GM23248 (cell line): ENCODE results near the gene MNX1. TPM values are rescaled to one million over a fixed set of nuclear protein-coding genes. Genes with fewer than 3 reads are reported as not detected.

Experiments
- DNase-seq: peaks from one replicate; pipeline ENCODE4 v3.0.0-alpha.2; 2015
- H2AFZ ChIP-seq: fragments of 200-600 bp; sonication (generic); 2 replicates; pipeline ENCODE4 v1.6.1; 2016; ENCODE audit warnings: antibody characterized with exemption
- H3F3A ChIP-seq: fragments of 200-600 bp; sonication (generic); 2 replicates; pipeline ENCODE4 v1.6.1; 2016; ENCODE audit warnings: mild to moderate bottlenecking, antibody characterized with exemption, mixed run types; ENCODE audit not compliant: insufficient read depth
- H3K27ac ChIP-seq: fragments of 200-600 bp; sonication (generic); 2 replicates; pipeline ENCODE4 v1.5.1; 2016; ENCODE audit warnings: mild to moderate bottlenecking
- H3K27me3 ChIP-seq: fragments of 200-600 bp; sonication (generic); replicated peaks from 2 replicates; pipeline ENCODE4 v1.6.1; 2016; ENCODE audit warnings: mild to moderate bottlenecking; ENCODE audit not compliant: insufficient read depth
- H3K36me3 ChIP-seq: fragments of 200-600 bp; sonication (generic); 2 replicates; pipeline ENCODE4 v1.6.1; 2016; ENCODE audit warnings: low read depth, mild to moderate bottlenecking
- H3K4me1 ChIP-seq: fragments of 200-600 bp; sonication (generic); 2 replicates; pipeline ENCODE4 v1.6.1; 2016; ENCODE audit warnings: mild to moderate bottlenecking; ENCODE audit not compliant: insufficient read depth
- H3K4me2 ChIP-seq: fragments of 200-600 bp; sonication (generic); one replicate; pipeline ENCODE4 v1.6.1; 2016; ENCODE audit warnings: mild to moderate bottlenecking; ENCODE audit not compliant: unreplicated experiment
- H3K4me3 ChIP-seq: fragments of 200-600 bp; sonication (generic); 2 replicates; pipeline ENCODE4 v1.5.1; 2016; ENCODE audit warnings: mild to moderate bottlenecking
- H3K79me2 ChIP-seq: fragments of 200-600 bp; sonication (generic); 2 replicates; pipeline ENCODE4 v1.6.1; 2016; ENCODE audit warnings: mild to moderate bottlenecking; ENCODE audit not compliant: insufficient read depth
- H3K9ac ChIP-seq: fragments of 200-600 bp; sonication (generic); 2 replicates; pipeline ENCODE4 v1.6.1; 2016; ENCODE audit warnings: mild to moderate bottlenecking
- H3K9me2 ChIP-seq: fragments of 200-600 bp; sonication (generic); 2 replicates; pipeline ENCODE4 v1.6.1; 2016; ENCODE audit warnings: mixed run types, mild to moderate bottlenecking, moderate library complexity; ENCODE audit not compliant: insufficient read depth
- H3K9me3 ChIP-seq: fragments of 200-600 bp; sonication (generic); one replicate; pipeline ENCODE4 v1.6.1; 2017; ENCODE audit warnings: low read depth
- H4K20me1 ChIP-seq: fragments of 200-600 bp; sonication (generic); 2 replicates; pipeline ENCODE4 v1.6.0; 2016; ENCODE audit not compliant: insufficient read depth
- EZH2 ChIP-seq: fragments of 200-600 bp; sonication (generic); IDR thresholded peaks from 2 replicates; pipeline ENCODE4 v1.6.1; 2018; ENCODE audit warnings: antibody characterized with exemption, mild to moderate bottlenecking; ENCODE audit not compliant: insufficient read depth, poor library complexity, severe bottlenecking
- EZH2phosphoT487 ChIP-seq: fragments of 200-600 bp; sonication (generic); IDR thresholded peaks from 2 replicates; pipeline ENCODE4 v1.6.1; 2018; ENCODE audit warnings: antibody characterized with exemption, moderate library complexity, mild to moderate bottlenecking, low read depth; ENCODE audit not compliant: insufficient read depth
- WGBS, 2 experiments: methylation state at CpG; one replicate each; pipeline ENCODE4 v1.1.6; 2015 to 2017; ENCODE audit warnings: low lambda C conversion rate in 2 of 2, low coverage in 1 of 2; ENCODE audit errors: missing lambda C conversion rate in 2 of 2; 5-methylcytosine and 5-hydroxymethylcytosine counted together
- in situ Hi-C: fragments of 300-500 bp; cut with MboI; formaldehyde crosslinking; loops from 2 replicates; pipeline ENCODE4 v1.15.0; 2020
- polyA plus RNA-seq: library from polyadenylated mRNA; unstranded; fragments of >200 nt; fragmentation: Nextera tagmentation; extraction: Ambion mirVana; gene quantifications from 2 replicates; pipeline ENCODE4 v1.2.1, GENCODE V29; 2016
- total RNA-seq: library from RNA; depleted of rRNA; stranded (reverse); fragments of >200 nt; shearing (Covaris generic); gene quantifications from 2 replicates; pipeline ENCODE4 v1.2.3, GENCODE V29; 2014

Gene MNX1
- total and polyA plus RNA-seq, 2 experiments from 2014 or later = not detected

DNA sequence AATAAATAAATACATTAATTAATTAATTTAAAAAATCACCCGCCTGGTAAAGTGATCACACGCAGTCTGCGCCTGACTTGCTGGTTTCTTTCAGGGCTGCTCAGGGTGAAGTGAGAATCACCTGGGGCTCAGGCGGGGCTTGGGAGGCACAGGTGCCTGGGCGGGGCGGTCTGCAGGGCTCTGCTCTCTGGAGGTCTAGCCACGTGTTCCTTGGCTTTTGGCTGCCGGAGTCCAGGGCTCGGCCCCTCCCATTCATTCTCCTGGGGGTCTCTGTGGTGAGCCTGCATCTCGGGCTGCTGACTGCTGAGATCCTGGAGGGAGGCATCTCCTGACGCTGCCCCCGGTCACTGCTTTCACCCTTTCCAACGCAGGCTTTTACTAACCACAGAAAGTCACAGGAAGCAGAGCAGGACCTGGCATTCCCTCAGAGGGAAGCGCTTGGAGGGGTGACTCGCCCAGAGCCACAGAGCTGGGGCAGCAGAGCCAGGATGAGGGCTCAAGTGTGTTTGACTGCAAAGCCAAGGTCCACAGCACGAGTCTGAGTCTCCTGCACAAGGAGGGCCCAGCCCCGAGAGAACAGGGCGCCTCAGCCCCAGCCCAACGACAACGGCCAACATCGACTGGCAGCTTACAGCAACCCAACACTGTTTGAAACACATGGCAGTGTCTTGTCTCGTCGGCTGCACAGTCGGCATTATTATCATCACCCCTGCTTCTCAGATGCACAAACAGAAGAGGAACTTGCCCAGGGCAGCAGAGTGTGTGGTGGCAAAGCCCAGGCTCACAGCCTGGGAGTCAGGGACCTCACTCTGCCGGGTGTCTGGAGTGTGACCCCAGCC lies 22.4 kb upstream of the MNX1 start:
- no peaks in the 10 kb centered on the region for H3K9me3 ChIP-seq
- WGBS, 2 experiments = 32 to 33% methylated on average over 25 of the region's 25 CpGs
- H3K79me2 ChIP-seq = no peaks in the 10 kb centered on the region
- H3K9ac ChIP-seq = no peak overlapping the region
- no peak for DNase-seq
- no peaks in the 10 kb centered on the region for H4K20me1 ChIP-seq
- no peak overlapping the region for H3K27ac ChIP-seq
- no peak for TF ChIP-seq EZH2phosphoT487
- no peaks in the 10 kb centered on the region for H3K4me1 ChIP-seq
- no peaks in the 10 kb centered on the region for H3K9me2 ChIP-seq
- H3K4me2 ChIP-seq = no peak overlapping the region
- peaks cover 27% of the 10 kb centered on the region for H3K27me3 ChIP-seq
- no peaks in the 10 kb centered on the region for H3F3A ChIP-seq
- H2AFZ ChIP-seq = no peak overlapping the region
- H3K36me3 ChIP-seq = no peaks in the 10 kb centered on the region
- in situ Hi-C loops = no loop called here
- H3K4me3 ChIP-seq = no peak overlapping the region

DNA sequence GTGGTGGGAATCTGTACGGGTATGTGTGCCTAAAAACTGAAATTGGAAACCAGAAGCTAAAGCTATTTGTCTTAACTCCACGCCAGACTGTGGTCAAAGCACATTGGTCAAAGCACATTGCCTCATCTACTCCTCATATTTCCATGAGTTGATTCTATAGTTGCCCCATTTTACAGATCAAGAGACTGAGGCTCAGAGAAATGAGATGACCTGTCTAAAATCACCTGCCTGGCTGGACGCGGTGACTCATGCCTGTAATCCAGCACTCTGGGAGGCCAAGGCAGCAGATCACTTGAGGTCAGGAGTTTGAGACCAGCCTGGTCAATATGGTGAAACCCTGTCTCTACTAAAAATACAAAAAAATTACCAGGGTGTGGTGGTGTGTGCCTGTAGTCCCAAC lies 21.7 kb upstream of the MNX1 start:
- Histone ChIP-seq H3K9ac (no peak overlapping the region), H3K27ac (no peak overlapping the region), H3K9me2 (no peaks in the 10 kb centered on the region), H3K4me1 (no peaks in the 10 kb centered on the region), H3F3A (no peaks in the 10 kb centered on the region), H3K27me3 (peaks cover 29% of the 10 kb centered on the region), H3K4me2 (no peak overlapping the region), H4K20me1 (no peaks in the 10 kb centered on the region), H3K36me3 (no peaks in the 10 kb centered on the region), H2AFZ (no peak overlapping the region), H3K79me2 (no peaks in the 10 kb centered on the region), H3K4me3 (no peak overlapping the region), H3K9me3 (no peaks in the 10 kb centered on the region)
- WGBS, 2 experiments = 64 to 69% methylated on average over 4 of the region's 4 CpGs
- in situ Hi-C loops = no loop called here
- no peak for DNase-seq
- TF ChIP-seq EZH2 = no peak
- no peak for TF ChIP-seq EZH2phosphoT487

DNA sequence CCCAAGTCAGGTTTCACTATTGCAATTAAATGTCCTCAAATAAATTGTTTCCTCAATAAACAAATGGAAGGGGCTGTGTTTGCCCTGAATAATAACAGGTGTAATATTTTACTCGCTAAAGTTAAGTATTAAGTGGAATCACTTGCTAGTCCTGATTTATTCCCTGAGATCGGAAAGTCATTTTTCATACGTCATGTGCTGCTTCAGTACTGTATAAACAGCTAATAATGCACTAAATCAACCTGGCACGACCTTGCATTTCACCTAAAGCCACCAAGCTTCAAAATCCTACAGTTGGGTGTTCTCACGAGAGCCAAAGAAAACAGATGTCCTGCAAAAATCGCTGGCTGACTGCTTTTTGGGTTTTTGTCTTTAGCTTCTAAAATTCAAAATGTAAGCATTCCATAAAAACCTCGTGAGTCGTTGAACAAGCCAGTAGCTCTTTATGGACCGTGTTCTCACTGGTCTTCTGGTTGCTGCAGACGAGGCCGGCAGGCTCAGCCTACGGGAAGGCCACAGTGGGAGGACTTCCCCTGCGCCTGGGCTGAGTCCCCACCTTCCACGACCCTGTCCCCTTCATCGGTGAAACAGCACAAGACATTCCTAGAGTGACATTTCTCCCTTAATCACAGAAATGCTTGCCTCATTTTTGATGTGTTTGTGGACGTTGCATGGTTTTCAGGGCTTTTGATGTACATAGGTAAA lies 17.9 kb upstream of the MNX1 start:
- no peaks in the 10 kb centered on the region for H3F3A ChIP-seq
- H3K9ac ChIP-seq = no peak overlapping the region
- no peak overlapping the region for H3K4me2 ChIP-seq
- H3K36me3 ChIP-seq = no peaks in the 10 kb centered on the region
- no peaks in the 10 kb centered on the region for H3K79me2 ChIP-seq
- H3K27me3 ChIP-seq = peaks cover 67% of the 10 kb centered on the region
- H3K9me2 ChIP-seq = no peaks in the 10 kb centered on the region
- in situ Hi-C loops = no loop called here
- no peak for DNase-seq
- H3K27ac ChIP-seq = no peak overlapping the region
- no peaks in the 10 kb centered on the region for H3K9me3 ChIP-seq
- no peak for TF ChIP-seq EZH2
- no peak for TF ChIP-seq EZH2phosphoT487
- no peaks in the 10 kb centered on the region for H4K20me1 ChIP-seq
- no peaks in the 10 kb centered on the region for H3K4me1 ChIP-seq
- H3K4me3 ChIP-seq = no peak overlapping the region
- H2AFZ ChIP-seq = no peak overlapping the region
- 36 to 39% methylated on average over 16 of the region's 16 CpGs for WGBS, 2 experiments

DNA sequence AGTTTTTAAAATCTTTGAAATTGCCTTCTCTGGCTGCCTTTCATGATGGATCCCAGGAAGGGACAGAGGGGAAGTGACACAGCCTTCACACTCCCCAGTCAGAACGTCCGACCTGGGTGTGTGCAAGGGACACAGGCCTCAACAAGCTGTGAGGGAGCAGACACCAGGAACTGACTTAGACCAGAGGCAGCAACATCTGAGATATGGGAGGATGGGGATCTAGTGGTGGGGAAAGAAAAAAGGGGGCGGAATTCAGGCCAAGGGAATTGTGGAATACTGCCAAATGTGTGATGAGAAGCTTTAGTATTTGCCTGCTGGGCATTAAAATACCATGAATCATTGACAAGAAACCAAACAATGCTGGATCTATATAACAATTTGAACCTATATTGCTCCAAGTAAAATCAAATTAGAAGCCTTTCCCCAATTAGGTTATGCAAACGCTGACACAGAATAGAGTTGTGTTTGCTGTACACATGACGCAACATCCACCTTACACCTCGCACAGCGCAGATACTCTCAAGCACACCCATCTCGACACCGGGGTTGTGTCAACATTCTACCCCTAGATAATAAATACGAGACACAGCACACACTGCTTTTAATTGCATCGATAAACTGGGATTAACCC lies 17.2 kb upstream of the MNX1 start:
- no peak overlapping the region for H3K4me2 ChIP-seq
- H3F3A ChIP-seq = no peaks in the 10 kb centered on the region
- 73 to 75% methylated on average over 11 of the region's 11 CpGs for WGBS, 2 experiments
- no peaks in the 10 kb centered on the region for H3K4me1 ChIP-seq
- H3K27ac ChIP-seq = no peak overlapping the region
- H3K9me2 ChIP-seq = no peaks in the 10 kb centered on the region
- peaks cover 70% of the 10 kb centered on the region for H3K27me3 ChIP-seq
- in situ Hi-C loops = no loop called here
- H3K4me3 ChIP-seq = no peak overlapping the region
- no peak for TF ChIP-seq EZH2phosphoT487
- no peak for TF ChIP-seq EZH2
- no peak for DNase-seq
- no peaks in the 10 kb centered on the region for H3K79me2 ChIP-seq
- H2AFZ ChIP-seq = no peak overlapping the region
- H3K9ac ChIP-seq = no peak overlapping the region
- no peaks in the 10 kb centered on the region for H3K36me3 ChIP-seq
- no peaks in the 10 kb centered on the region for H4K20me1 ChIP-seq
- H3K9me3 ChIP-seq = no peaks in the 10 kb centered on the region
